GM12873 (cell line): Measurements from ENCODE around the gene ITPR2.

Source experiments
- TF ChIP-seq, protein P1 (sequence below): IDR thresholded peaks from 2 replicates; pipeline ENCODE4 v1.5.1; 2012; ENCODE audit warnings: low read depth, mild to moderate bottlenecking, moderate library complexity, low read length, control low read depth; ENCODE audit not compliant: insufficient read depth; ENCODE audit errors: missing control alignments

Gene ITPR2

DNA sequence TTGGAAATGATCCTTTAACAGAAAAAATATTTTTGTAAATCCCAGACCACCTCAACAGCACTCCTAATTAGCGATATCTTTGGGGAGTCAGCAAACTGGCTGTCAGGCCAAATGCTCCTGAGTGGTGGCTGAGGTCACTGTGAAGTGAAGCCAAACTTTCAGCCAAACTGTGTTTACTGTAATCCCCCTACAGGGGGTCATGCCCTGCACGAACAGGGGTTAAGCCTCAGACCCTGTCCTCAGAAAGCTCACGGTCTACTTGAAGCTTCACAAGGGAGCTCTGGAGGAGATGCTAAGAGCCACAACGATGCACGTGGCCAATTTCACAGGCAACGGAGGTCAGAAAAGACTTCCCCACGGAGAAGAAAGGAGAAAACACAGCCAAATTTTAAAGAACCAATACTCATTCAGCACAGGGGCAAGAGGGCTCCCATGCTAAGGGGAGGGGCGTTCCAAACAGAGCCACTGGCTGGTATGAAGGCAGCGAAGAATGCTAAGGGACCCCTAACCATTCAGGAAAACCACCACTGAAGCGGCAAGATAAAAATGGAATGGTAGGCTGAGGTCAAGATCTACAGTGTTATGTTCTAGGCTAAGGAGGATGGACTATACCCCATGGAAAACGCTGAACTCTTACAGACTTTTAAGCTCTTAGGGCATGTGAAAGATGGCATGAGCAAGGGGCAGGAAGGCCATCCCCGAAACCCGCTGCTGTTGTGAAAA lies 105.4 kb downstream of the ITPR2 start:
- TF ChIP-seq, protein P1, sequence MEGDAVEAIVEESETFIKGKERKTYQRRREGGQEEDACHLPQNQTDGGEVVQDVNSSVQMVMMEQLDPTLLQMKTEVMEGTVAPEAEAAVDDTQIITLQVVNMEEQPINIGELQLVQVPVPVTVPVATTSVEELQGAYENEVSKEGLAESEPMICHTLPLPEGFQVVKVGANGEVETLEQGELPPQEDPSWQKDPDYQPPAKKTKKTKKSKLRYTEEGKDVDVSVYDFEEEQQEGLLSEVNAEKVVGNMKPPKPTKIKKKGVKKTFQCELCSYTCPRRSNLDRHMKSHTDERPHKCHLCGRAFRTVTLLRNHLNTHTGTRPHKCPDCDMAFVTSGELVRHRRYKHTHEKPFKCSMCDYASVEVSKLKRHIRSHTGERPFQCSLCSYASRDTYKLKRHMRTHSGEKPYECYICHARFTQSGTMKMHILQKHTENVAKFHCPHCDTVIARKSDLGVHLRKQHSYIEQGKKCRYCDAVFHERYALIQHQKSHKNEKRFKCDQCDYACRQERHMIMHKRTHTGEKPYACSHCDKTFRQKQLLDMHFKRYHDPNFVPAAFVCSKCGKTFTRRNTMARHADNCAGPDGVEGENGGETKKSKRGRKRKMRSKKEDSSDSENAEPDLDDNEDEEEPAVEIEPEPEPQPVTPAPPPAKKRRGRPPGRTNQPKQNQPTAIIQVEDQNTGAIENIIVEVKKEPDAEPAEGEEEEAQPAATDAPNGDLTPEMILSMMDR, result no peak

DNA sequence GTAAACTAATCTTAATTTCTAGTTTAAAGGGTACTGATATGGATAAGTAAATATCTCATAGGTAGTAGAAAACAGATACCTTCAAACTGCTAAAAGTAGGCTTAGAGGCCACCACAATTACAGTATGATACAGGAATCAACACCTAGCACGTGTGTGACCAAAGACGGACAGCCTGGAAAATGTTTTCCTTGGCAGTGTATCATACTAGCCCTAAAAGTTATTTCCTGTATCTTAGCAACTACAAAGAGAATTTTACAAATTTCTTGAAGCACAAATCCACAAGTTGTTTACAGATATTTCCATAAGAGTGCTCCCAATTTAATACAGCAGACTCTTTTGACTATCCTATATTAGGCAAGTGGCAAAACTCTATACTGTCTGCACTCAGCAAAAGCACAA lies 106.0 kb downstream of the ITPR2 start:
- TF ChIP-seq, protein P1, result no peak

DNA sequence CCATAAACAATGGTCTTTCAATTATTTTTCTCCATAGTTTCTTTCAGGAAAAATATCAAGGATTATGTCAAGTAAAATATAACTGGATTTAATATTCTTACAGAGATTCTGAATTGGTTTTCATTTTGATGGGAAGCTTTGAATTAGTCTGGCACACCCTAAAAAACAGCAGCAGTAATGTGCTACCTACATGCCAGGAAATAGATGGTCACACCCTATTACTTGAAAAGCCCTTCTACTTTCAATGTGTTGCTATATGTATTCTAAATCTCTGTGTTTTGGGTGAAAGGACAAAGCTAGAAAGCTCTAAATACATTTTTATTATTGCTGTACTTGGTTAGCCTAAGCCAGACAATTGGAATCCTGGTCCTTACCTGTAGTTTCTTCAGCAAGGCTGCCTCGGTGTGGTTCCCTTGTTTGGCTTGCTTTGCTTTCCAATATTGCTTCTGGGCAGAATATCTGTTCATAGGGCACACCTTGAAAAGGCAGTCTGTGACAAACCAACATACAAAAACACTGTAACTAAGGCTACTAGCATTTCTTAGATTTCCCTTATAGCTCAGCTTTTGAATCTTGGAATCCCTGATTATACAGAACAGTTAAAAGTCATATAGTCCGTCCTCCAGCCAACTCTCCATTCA lies 107.6 kb downstream of the ITPR2 start:
- TF ChIP-seq, protein P1, result no peak

DNA sequence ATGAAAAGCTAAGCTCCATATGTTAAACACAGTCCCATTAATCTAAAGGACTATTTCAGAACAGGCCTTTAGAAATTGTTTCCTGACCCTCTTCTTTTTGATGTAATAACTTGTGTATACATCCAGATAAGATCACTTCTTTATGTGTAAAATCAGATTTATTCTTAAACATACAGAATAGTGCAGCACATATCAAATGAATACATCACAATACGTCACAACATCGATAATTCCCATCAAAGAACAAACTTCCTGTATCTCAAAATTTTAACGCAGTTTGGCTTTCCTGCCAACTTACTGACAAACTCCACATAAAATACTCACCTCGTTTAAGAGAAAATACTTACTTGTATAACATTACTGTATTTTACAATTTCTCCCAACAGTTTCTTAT lies 108.7 kb downstream of the ITPR2 start:
- TF ChIP-seq, protein P1, result no peak

DNA sequence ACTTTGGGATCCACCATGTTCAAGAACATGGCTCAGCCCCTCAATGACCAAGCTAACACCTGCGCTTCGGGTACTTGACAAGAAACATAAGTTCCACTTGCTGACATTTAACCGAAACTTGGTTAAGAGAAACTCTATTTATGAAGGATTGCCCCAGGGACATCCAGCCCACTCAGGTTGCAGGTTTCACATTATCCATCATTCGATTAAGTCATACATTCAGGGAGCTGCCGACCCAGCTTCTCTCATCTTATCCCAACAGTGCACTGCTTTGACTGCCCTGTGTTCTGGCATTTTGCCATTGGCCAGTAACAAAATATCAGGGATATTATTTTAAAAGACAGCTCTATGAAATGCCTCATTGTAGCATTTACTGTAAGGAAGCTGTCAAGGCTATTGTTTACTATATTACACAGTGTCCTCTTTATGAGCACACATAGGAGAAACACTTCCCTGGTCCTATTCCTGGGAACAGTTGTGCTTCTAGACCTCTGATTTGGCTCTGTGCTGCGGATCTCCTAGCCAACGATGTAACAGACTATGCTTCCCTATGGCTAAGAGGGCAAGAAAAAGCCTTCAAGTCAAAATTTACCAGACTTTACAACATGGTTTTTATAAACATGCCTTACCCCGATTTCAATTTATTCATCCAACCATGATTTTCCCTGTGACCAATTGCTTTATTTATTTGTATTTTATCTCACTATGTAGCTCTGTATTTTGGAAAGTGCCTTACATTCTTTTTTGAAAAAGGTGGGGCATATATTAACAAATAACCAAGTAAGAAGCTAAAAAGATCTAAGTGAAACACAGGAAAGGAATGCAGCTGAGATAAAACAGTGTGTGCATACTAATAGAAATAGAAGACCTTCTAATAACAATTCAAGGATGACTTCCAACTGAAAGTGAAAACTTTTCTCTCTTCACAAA lies 109.3 kb downstream of the ITPR2 start:
- TF ChIP-seq, protein P1, result no peak

DNA sequence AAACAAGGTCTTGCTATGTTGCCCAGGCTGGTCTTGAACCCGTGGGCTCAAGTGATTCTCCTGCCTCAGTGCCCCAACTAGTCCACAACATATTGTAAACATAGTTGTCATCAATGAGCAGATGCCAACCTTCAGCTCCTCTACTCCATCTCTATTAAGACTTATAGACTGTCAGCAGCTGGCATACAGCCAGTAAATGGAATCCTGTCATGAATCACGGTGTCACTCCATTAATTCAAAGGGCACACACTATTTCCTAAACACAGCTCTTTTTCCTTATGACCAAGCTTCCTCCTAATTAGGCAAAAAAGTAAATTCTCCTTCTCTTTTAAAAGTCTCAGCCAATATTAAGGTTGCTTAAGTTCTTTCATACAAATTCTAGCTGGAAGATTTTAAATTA lies 111.2 kb downstream of the ITPR2 start:
- TF ChIP-seq, protein P1, result no peak

DNA sequence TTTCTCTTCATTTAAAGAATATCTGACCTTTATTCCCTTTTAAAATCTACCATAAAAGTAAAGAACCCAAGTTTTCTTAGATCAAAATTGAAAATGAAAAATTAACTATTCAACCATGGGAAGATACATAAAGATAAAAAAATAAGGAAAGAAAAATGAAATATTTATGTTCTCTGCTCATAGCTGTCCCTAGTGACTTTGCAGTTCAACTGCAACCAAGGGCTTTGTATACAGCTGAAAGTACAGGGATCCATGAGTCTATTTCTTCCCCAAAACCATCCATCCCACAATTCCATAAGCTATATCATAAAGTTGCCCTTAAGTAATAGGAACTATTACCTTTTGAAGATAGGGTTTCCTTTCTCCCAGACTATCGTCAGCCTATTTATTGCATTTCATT lies 113.1 kb downstream of the ITPR2 start:
- TF ChIP-seq, protein P1, result peak; percentile 21
